CD14-positive monocyte (primary cell): ENCODE measurements around the gene EPHA6. TPM values are rescaled to one million over a fixed set of nuclear protein-coding genes. Genes with fewer than 3 reads are reported as not detected.

ENCODE experiments used
- DNase-seq, 3 donors: peaks; one replicate each; pipeline ENCODE4 v3.0.0-alpha.2; 2011 to 2022
- H2AFZ ChIP-seq: 2 replicates; pipeline ENCODE4 v1.6.0; 2012; ENCODE audit warnings: mild to moderate bottlenecking, low read depth, low read length, inconsistent platforms; ENCODE audit not compliant: insufficient read depth, poor library complexity, severe bottlenecking
- H3K27ac ChIP-seq, 2 donors: 1 replicate in 1 of 2; 2 replicates in 1 of 2; pipeline ENCODE4 v1.5.1; 2012 to 2013; ENCODE audit warnings: low read length in 2 of 2, control low read depth in 1 of 2, inconsistent platforms in 1 of 2, low read depth in 1 of 2, mild to moderate bottlenecking in 1 of 2
- H3K27me3 ChIP-seq, 2 donors: one replicate each; pipeline versions ENCODE4 v1.6.0 to v1.6.1; 2011 to 2013; ENCODE audit warnings: low read length in 2 of 2; ENCODE audit not compliant: control insufficient read depth in 2 of 2, insufficient read depth in 2 of 2
- H3K36me3 ChIP-seq, 2 donors: replicated peaks in 1 of 2; 1 replicate in 1 of 2; 2 replicates in 1 of 2; pipeline versions ENCODE4 v1.5.1 to v1.6.1; 2012 to 2013; ENCODE audit warnings: low read length in 2 of 2, control low read depth in 1 of 2, inconsistent platforms in 1 of 2, mild to moderate bottlenecking in 1 of 2; ENCODE audit not compliant: insufficient read depth in 2 of 2, control insufficient read depth in 1 of 2
- H3K4me1 ChIP-seq, 2 donors: 1 replicate in 1 of 2; 2 replicates in 1 of 2; pipeline versions ENCODE4 v1.5.1 to v1.6.1; 2012 to 2013; ENCODE audit warnings: low read length in 2 of 2, control low read depth in 1 of 2, inconsistent platforms in 1 of 2, mild to moderate bottlenecking in 1 of 2, moderate library complexity in 1 of 2; ENCODE audit not compliant: insufficient read depth in 2 of 2, control insufficient read depth in 1 of 2
- H3K4me2 ChIP-seq: replicated peaks from 2 replicates; pipeline ENCODE3; 2012; ENCODE audit warnings: low read length, moderate library complexity, mild to moderate bottlenecking; ENCODE audit not compliant: poor library complexity, severe bottlenecking; ENCODE audit errors: extremely low read depth
- H3K4me3 ChIP-seq, 3 experiments: fragments of 200-600 bp in 1 of 3; sonication (generic) in 1 of 3; replicated peaks in 1 of 3; 1 replicate in 2 of 3; 2 replicates in 1 of 3; pipeline ENCODE4 v1.5.1; 2011 to 2013; ENCODE audit warnings: low read length in 3 of 3, mild to moderate bottlenecking in 3 of 3, control low read depth in 2 of 3, low read depth in 2 of 3, inconsistent platforms in 1 of 3, moderate library complexity in 1 of 3
- H3K79me2 ChIP-seq: 2 replicates; pipeline ENCODE4 v1.6.0; 2012; ENCODE audit warnings: mild to moderate bottlenecking, control low read depth, inconsistent platforms, low read length, moderate library complexity; ENCODE audit not compliant: insufficient read depth
- H3K9ac ChIP-seq: 2 replicates; pipeline ENCODE4 v1.6.0; 2017; ENCODE audit warnings: low read length, mild to moderate bottlenecking; ENCODE audit not compliant: insufficient read depth, poor library complexity, severe bottlenecking
- H3K9me3 ChIP-seq, 2 donors: replicated peaks in 1 of 2; 1 replicate in 1 of 2; 2 replicates in 1 of 2; pipeline versions ENCODE4 v1.5.1 to v1.6.1; 2012 to 2013; ENCODE audit warnings: low read length in 2 of 2, control low read depth in 1 of 2; ENCODE audit not compliant: control insufficient read depth in 1 of 2, insufficient read depth in 1 of 2
- H4K20me1 ChIP-seq: 2 replicates; pipeline ENCODE4 v1.6.0; 2012; ENCODE audit warnings: mild to moderate bottlenecking, low read length, control low read depth, moderate library complexity; ENCODE audit not compliant: insufficient read depth
- H3K27ac Mint-ChIP-seq, 7 donors: one replicate each; pipeline ENCODE4 v1.8.0; 2020; ENCODE audit warnings: mild to moderate bottlenecking in 7 of 7, mixed read lengths in 7 of 7, moderate library complexity in 6 of 7, inconsistent platforms in 2 of 7
- H3K27me3 Mint-ChIP-seq, 3 donors: one replicate each; pipeline ENCODE4 v1.8.0; 2021 to 2022; ENCODE audit warnings: low read depth in 3 of 3, mild to moderate bottlenecking in 3 of 3, mixed read lengths in 3 of 3, moderate library complexity in 3 of 3, inconsistent platforms in 1 of 3
- H3K36me3 Mint-ChIP-seq, 2 donors: one replicate each; pipeline ENCODE4 v1.8.0; 2020; ENCODE audit warnings: mixed read lengths in 2 of 2, inconsistent platforms in 1 of 2, mild to moderate bottlenecking in 1 of 2
- H3K4me1 Mint-ChIP-seq: one replicate; pipeline ENCODE4 v1.8.0; 2020; ENCODE audit warnings: mild to moderate bottlenecking, mixed read lengths
- H3K4me3 Mint-ChIP-seq, 2 donors: one replicate each; pipeline ENCODE4 v1.8.0; 2020; ENCODE audit warnings: mild to moderate bottlenecking in 2 of 2, mixed read lengths in 2 of 2, moderate library complexity in 1 of 2
- H3K9me3 Mint-ChIP-seq, 7 donors: one replicate each; pipeline ENCODE4 v1.8.0; 2020 to 2022; ENCODE audit warnings: mixed read lengths in 7 of 7, mild to moderate bottlenecking in 6 of 7, moderate library complexity in 6 of 7, inconsistent platforms in 2 of 7
- WGBS: methylation state at CpG from one replicate; pipeline ENCODE4 v1.1.5; 2013; ENCODE audit warnings: missing lambda C conversion rate; ENCODE audit not compliant: insufficient coverage; 5-methylcytosine and 5-hydroxymethylcytosine counted together
- intact Hi-C, 2 donors: fragments of 100-400 bp; cut with micrococcal nuclease; formaldehyde crosslinking; loops; one replicate each; pipeline versions ENCODE4 v1.15.0 to v1.15.1; 2023
- polyA plus RNA-seq, 3 donors: library from polyadenylated mRNA; depleted of rRNA in 1 of 3; unstranded in 2 of 3; stranded (reverse) in 1 of 3; fragments of 300-500 nt in 2 of 3; fragments of >200 nt in 1 of 3; fragmentation: Illumina TruSeq in 2 of 3; gene quantifications; 1 replicate in 2 of 3; 2 replicates in 1 of 3; pipeline ENCODE4 v1.2.3, GENCODE V29; 2012 to 2021
- TF ChIP-seq, protein P1 (sequence below): fragments of 200-600 bp; IDR thresholded peaks from one replicate; pipeline ENCODE4 v1.8.0; 2022; ENCODE audit warnings: antibody characterized with exemption, mild to moderate bottlenecking

EPHA6 gene
- polyA plus RNA-seq, 3 donors, result not detected

DNA sequence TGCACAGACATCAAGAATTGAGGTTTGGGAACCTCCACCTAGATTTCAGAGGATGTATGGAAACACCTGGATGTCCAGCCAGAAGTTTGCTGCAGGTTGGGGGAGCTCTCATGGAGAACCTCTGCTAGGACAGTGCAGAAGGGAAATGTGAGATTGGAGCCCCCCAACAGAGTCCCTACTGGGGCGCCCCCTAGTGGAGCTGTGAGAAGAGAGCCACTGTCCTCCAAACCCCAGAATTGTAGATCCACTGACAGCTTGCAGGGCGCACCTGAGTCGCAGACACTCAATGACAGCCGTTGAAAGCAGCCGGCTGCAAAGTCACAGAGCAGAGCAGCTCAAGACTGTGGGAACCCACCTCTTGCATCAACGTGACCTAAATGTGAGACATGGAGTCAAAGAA is 34.6 kb upstream of the EPHA6 start:
- no peaks in the 10 kb centered on the region for H3K36me3 Mint-ChIP-seq
- Histone ChIP-seq H3K79me2 (no peaks in the 10 kb centered on the region), H2AFZ (no peak overlapping the region), H3K36me3 (no peaks in the 10 kb centered on the region), H4K20me1 (no peaks in the 10 kb centered on the region), H3K9ac (no peak overlapping the region), H3K4me1 (no peaks in the 10 kb centered on the region), H3K4me3 (no peak overlapping the region), H3K4me2 (no peak overlapping the region), H3K27ac (no peak overlapping the region), H3K27me3 (no peaks in the 10 kb centered on the region), H3K9me3 (peaks cover 16 to 28% of the 10 kb centered on the region in 2 donors)
- TF ChIP-seq, protein P1, sequence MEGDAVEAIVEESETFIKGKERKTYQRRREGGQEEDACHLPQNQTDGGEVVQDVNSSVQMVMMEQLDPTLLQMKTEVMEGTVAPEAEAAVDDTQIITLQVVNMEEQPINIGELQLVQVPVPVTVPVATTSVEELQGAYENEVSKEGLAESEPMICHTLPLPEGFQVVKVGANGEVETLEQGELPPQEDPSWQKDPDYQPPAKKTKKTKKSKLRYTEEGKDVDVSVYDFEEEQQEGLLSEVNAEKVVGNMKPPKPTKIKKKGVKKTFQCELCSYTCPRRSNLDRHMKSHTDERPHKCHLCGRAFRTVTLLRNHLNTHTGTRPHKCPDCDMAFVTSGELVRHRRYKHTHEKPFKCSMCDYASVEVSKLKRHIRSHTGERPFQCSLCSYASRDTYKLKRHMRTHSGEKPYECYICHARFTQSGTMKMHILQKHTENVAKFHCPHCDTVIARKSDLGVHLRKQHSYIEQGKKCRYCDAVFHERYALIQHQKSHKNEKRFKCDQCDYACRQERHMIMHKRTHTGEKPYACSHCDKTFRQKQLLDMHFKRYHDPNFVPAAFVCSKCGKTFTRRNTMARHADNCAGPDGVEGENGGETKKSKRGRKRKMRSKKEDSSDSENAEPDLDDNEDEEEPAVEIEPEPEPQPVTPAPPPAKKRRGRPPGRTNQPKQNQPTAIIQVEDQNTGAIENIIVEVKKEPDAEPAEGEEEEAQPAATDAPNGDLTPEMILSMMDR, result no peak
- intact Hi-C loops, result no loop called here
- H3K4me1 Mint-ChIP-seq, result no peaks in the 10 kb centered on the region
- H3K27ac Mint-ChIP-seq, result no peak overlapping the region
- H3K27me3 Mint-ChIP-seq, result no peaks in the 10 kb centered on the region
- H3K4me3 Mint-ChIP-seq, result no peak overlapping the region
- peaks cover 3 to 22% (median 8%) of the 10 kb centered on the region in 7 donors for H3K9me3 Mint-ChIP-seq
- DNase-seq, result no peak
- WGBS, result 81% methylated on average over 6 of the region's 6 CpGs

DNA sequence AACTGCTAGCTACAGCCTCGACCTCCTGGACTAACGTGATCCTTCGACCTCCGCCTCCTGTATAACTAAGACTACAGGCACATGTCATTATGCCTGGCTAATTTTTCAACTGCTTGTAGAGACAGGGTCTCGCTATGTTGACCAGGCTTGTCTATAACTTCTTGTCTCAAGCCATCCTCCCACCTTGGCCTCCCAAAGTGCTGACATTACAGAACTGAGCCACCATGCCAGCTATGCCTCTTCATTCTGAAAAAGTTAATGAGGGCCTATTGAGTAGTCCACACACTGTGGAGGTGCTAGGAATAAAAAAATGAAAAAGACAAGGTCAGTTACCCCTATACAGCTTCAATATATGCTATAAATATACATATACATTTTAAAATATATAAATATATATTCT is 18.3 kb upstream of the EPHA6 start:
- WGBS, result 82% methylated on average over 5 of the region's 5 CpGs
- Histone ChIP-seq H3K4me2 (no peak overlapping the region), H3K27me3 (no peaks in the 10 kb centered on the region), H3K27ac (no peak overlapping the region), H3K4me3 (no peak overlapping the region), H3K4me1 (no peaks in the 10 kb centered on the region), H2AFZ (no peak overlapping the region), H4K20me1 (no peaks in the 10 kb centered on the region), H3K36me3 (no peaks in the 10 kb centered on the region), H3K9ac (no peak overlapping the region), H3K9me3 (peaks cover 10 to 16% of the 10 kb centered on the region in 2 donors), H3K79me2 (no peaks in the 10 kb centered on the region)
- Mint-ChIP-seq H3K27ac (no peak overlapping the region), H3K36me3 (no peaks in the 10 kb centered on the region), H3K4me1 (no peaks in the 10 kb centered on the region), H3K9me3 (peaks cover under 1 to 7% (median 2%) of the 10 kb centered on the region in 7 donors), H3K4me3 (no peak overlapping the region), H3K27me3 (peaks cover 0 to 7% (median 0%) of the 10 kb centered on the region in 3 donors)
- no peak for DNase-seq
- intact Hi-C loops, result no loop called here
- TF ChIP-seq, protein P1, result no peak
